Lower lobe of right lung (tissue), 2 donors: ENCODE measurements around the gene KCTD18. TPM values are rescaled to one million over a fixed set of nuclear protein-coding genes. Genes with fewer than 3 reads are reported as not detected.
A peak's percentile ranks its signal among the peaks of the same experiment; 100 is the strongest.

Experiments used
- ATAC-seq, 2 donors: fragments of 200-7000 bp; cut with Tn5 transposase; one replicate each; pipeline ENCODE4 v1.9.1; 2020 to 2022; ENCODE audit warnings: mild to moderate bottlenecking in 2 of 2, moderate library complexity in 2 of 2
- DNase-seq: peaks from one replicate; pipeline ENCODE4 v3.0.0-alpha.2; 2020
- H3K27ac ChIP-seq: fragments of 200-600 bp; one replicate; pipeline ENCODE4 v1.8.0; 2022
- H3K27me3 ChIP-seq: fragments of 200-600 bp; one replicate; pipeline ENCODE4 v1.8.0; 2022; ENCODE audit warnings: low read depth
- H3K36me3 ChIP-seq: fragments of 200-600 bp; one replicate; pipeline ENCODE4 v1.8.0; 2022; ENCODE audit warnings: mild to moderate bottlenecking
- H3K4me1 ChIP-seq: fragments of 200-600 bp; one replicate; pipeline ENCODE4 v1.8.0; 2022
- H3K4me3 ChIP-seq: fragments of 200-600 bp; one replicate; pipeline ENCODE4 v1.8.0; 2022; ENCODE audit warnings: mild to moderate bottlenecking
- H3K9me3 ChIP-seq: fragments of 200-600 bp; one replicate; pipeline ENCODE4 v1.8.0; 2022
- CTCF ChIP-seq: fragments of 200-600 bp; IDR thresholded peaks from one replicate; pipeline ENCODE4 v1.8.0; 2022; ENCODE audit warnings: antibody characterized with exemption, mild to moderate bottlenecking
- intact Hi-C: fragments of 100-400 bp; cut with DNase I; formaldehyde crosslinking; loops from one replicate; pipeline ENCODE4 v1.11.0; 2022
- total RNA-seq: library from RNA; stranded (reverse); fragmentation: NEBNext Ultra II Directional; extraction: Animal tissue kit (Norgen Biotek cat#: 25700); gene quantifications from one replicate; pipeline ENCODE4 v1.2.1, GENCODE V29; 2021
- donor health status: DM: no; HTN: yes; CAD: no; lungs with severe emphysema.

Gene KCTD18
- total RNA-seq, 1 donor from 2014 or later, result 14.3 TPM

GRCh38 chr2:200523158-200523557 lies 13.3 kb upstream of the KCTD18 start:
- DNase-seq, result no peak
- no peak for TF ChIP-seq CTCF
- Histone ChIP-seq H3K27ac (no peak overlapping the region), H3K27me3 (no peaks in the 10 kb centered on the region), H3K4me1 (peaks cover 8% of the 10 kb centered on the region), H3K36me3 (no peaks in the 10 kb centered on the region), H3K9me3 (no peaks in the 10 kb centered on the region), H3K4me3 (no peak overlapping the region)
- ATAC-seq, result no peak
- intact Hi-C loops, result no loop called here

- Histone ChIP-seq H3K36me3 (no peaks in the 10 kb centered on the region), H3K9me3 (no peaks in the 10 kb centered on the region), H3K27ac (no peak overlapping the region), H3K27me3 (no peaks in the 10 kb centered on the region), H3K4me1 (peaks cover 3% of the 10 kb centered on the region), H3K4me3 (no peak overlapping the region)
- TF ChIP-seq CTCF, result no peak
- intact Hi-C loops, result no loop called here
- no peak for DNase-seq
- no peak for ATAC-seq
Measured at GRCh38 chr2:200515155-200515554, 5.3 kb upstream of the KCTD18 start.

GRCh38 chr2:200509235-200509611 lies 645 bp downstream of the KCTD18 start:
- Histone ChIP-seq H3K4me3 (peak overlapping the region; percentile 90), H3K36me3 (peaks cover 21% of the 10 kb centered on the region), H3K27me3 (no peaks in the 10 kb centered on the region), H3K4me1 (peaks cover 11% of the 10 kb centered on the region), H3K27ac (peak overlapping the region; percentile 92), H3K9me3 (no peaks in the 10 kb centered on the region)
- intact Hi-C loops, result no loop called here
- no peak for TF ChIP-seq CTCF
- DNase-seq (no peak), ATAC-seq (peak; percentile 5 to 17)

GRCh38 chr2:200507179-200507578 lies 2.7 kb downstream of the KCTD18 start:
- TF ChIP-seq CTCF, result no peak
- H3K36me3 ChIP-seq, result peaks cover 39% of the 10 kb centered on the region
- ATAC-seq, result no peak
- no peak overlapping the region for H3K27ac ChIP-seq
- no peaks in the 10 kb centered on the region for H3K9me3 ChIP-seq
- H3K4me1 ChIP-seq, result peaks cover 11% of the 10 kb centered on the region
- intact Hi-C loops, result no loop called here
- DNase-seq, result no peak
- no peak overlapping the region for H3K4me3 ChIP-seq
- H3K27me3 ChIP-seq, result no peaks in the 10 kb centered on the region

GRCh38 chr2:200506679-200507078 lies 3.2 kb downstream of the KCTD18 start:
- TF ChIP-seq CTCF, result no peak
- intact Hi-C loops, result no loop called here
- H3K4me1 ChIP-seq, result peaks cover 11% of the 10 kb centered on the region

GRCh38 chr2:200502196-200502595 lies 7.7 kb downstream of the KCTD18 start:
- H3K36me3 ChIP-seq, result peaks cover 57% of the 10 kb centered on the region
- no peak overlapping the region for H3K4me3 ChIP-seq
- TF ChIP-seq CTCF, result no peak
- no peaks in the 10 kb centered on the region for H3K9me3 ChIP-seq
- no peaks in the 10 kb centered on the region for H3K4me1 ChIP-seq
- no peak for ATAC-seq
- intact Hi-C loops, result no loop called here
- no peak overlapping the region for H3K27ac ChIP-seq
- no peaks in the 10 kb centered on the region for H3K27me3 ChIP-seq
- no peak for DNase-seq

More at GRCh38 chr2:200506679-200507078, 3.2 kb downstream of the KCTD18 start:
- DNase-seq (no peak), ATAC-seq (no peak)
- Histone ChIP-seq H3K4me3 (no peak overlapping the region), H3K27me3 (no peaks in the 10 kb centered on the region), H3K27ac (no peak overlapping the region), H3K36me3 (peaks cover 40% of the 10 kb centered on the region), H3K9me3 (no peaks in the 10 kb centered on the region)
